ENCODE data around the gene UNC93B1.
A peak's percentile ranks its signal among the peaks of the same experiment; 100 is the strongest.

UNC93B1 gene

GRCh38 chr11:68038226-68038717 lies 34.4 kb upstream of the UNC93B1 start:
- no peak for DNase-seq (ENCODE audit: low read depth)
- H3K4me3 ChIP-seq (ENCODE audit: low read length) = peak overlapping the region; percentile 81
- TF ChIP-seq CTCF (conservative IDR thresholded peaks at IDR 0.05; ENCODE audit: low read length) = no peak

GRCh38 chr11:68037411-68038225 lies 33.7 kb upstream of the UNC93B1 start:
- DNase-seq (ENCODE audit: low read depth) = no peak
- no peak for TF ChIP-seq CTCF (conservative IDR thresholded peaks at IDR 0.05; ENCODE audit: low read length)
- H3K4me3 ChIP-seq (ENCODE audit: low read length) = no peak overlapping the region; the same call in 1 of the 2 replicates

GRCh38 chr11:68036717-68037239 lies 32.9 kb upstream of the UNC93B1 start:
- no peak for TF ChIP-seq CTCF (conservative IDR thresholded peaks at IDR 0.05; ENCODE audit: low read length)
- no peak for DNase-seq (ENCODE audit: low read depth)
- no peak overlapping the region for H3K4me3 ChIP-seq (ENCODE audit: low read length)

- no peak for DNase-seq (ENCODE audit: low read depth)
- H3K4me3 ChIP-seq (ENCODE audit: low read length) = no peak overlapping the region
- no peak for TF ChIP-seq CTCF (conservative IDR thresholded peaks at IDR 0.05; ENCODE audit: low read length)
Measured at GRCh38 chr11:68036141-68036716, 32.3 kb upstream of the UNC93B1 start.

GRCh38 chr11:68035266-68035876 lies 31.5 kb upstream of the UNC93B1 start:
- no peak for DNase-seq (ENCODE audit: low read depth)
- no peak for TF ChIP-seq CTCF (conservative IDR thresholded peaks at IDR 0.05; ENCODE audit: low read length)
- H3K4me3 ChIP-seq (ENCODE audit: low read length) = no peak overlapping the region

GRCh38 chr11:68033708-68034045 lies 29.8 kb upstream of the UNC93B1 start:
- DNase-seq (ENCODE audit: low read depth) = no peak
- TF ChIP-seq CTCF (conservative IDR thresholded peaks at IDR 0.05; ENCODE audit: low read length) = no peak
- no peak overlapping the region for H3K4me3 ChIP-seq (ENCODE audit: low read length)
